Activated naive CD8-positive, alpha-beta T cell (primary cell): ENCODE measurements around the gene DBR1.

Experiments used
- H3K27ac Mint-ChIP-seq: one replicate; pipeline ENCODE4 v1.8.0; 2021; ENCODE audit warnings: mixed read lengths
- H3K27me3 Mint-ChIP-seq: one replicate; pipeline ENCODE4 v1.8.0; 2021; ENCODE audit warnings: mixed read lengths
- H3K36me3 Mint-ChIP-seq: one replicate; pipeline ENCODE4 v1.8.0; 2021; ENCODE audit warnings: mixed read lengths
- H3K4me1 Mint-ChIP-seq: one replicate; pipeline ENCODE4 v1.8.0; 2021; ENCODE audit warnings: low read depth, mixed read lengths
- H3K4me3 Mint-ChIP-seq: one replicate; pipeline ENCODE4 v1.8.0; 2021; ENCODE audit warnings: mild to moderate bottlenecking, mixed read lengths
- H3K9me3 Mint-ChIP-seq: one replicate; pipeline ENCODE4 v1.8.0; 2021; ENCODE audit warnings: low read depth, mixed read lengths

DBR1 gene, protein sequence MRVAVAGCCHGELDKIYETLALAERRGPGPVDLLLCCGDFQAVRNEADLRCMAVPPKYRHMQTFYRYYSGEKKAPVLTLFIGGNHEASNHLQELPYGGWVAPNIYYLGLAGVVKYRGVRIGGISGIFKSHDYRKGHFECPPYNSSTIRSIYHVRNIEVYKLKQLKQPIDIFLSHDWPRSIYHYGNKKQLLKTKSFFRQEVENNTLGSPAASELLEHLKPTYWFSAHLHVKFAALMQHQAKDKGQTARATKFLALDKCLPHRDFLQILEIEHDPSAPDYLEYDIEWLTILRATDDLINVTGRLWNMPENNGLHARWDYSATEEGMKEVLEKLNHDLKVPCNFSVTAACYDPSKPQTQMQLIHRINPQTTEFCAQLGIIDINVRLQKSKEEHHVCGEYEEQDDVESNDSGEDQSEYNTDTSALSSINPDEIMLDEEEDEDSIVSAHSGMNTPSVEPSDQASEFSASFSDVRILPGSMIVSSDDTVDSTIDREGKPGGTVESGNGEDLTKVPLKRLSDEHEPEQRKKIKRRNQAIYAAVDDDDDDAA

DNA sequence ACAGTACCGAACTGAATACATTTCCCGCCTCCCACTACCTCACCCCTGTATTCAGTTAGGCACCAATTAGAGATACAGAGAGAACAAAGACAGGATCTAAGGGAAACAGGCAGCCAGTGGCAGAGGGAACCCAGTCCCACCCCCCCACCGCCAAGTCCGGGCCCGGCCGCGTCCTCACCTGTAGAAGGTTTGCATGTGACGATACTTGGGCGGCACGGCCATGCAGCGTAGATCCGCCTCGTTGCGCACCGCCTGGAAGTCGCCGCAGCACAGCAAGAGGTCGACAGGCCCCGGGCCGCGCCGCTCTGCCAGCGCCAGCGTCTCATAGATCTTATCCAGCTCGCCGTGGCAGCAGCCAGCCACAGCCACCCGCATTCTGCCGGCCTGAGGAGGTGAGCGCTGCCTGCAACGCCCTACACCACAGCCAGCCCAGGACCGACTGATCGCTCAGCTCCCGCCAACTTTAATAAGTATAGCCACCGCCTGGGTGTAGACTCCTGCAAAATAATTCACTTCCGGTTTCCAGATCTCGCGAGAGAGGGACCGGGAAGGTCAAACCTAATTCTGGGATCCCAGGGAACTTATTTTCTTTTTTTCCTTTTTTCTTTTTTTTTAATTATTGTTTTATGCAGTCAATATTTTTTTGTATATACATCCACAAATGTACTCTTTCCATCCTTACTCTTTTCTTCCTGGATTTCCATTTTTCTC is at the start of gene DBR1:
DBR1 (minus strand) TSS at position 501 of the 711 bp plus-strand sequence; CDS start at position 375, 126 bp downstream.
- no peaks in the 10 kb centered on the region for H3K27me3 Mint-ChIP-seq
- H3K4me1 Mint-ChIP-seq = peaks cover 37% of the 10 kb centered on the region
- H3K36me3 Mint-ChIP-seq = no peaks in the 10 kb centered on the region

DNA sequence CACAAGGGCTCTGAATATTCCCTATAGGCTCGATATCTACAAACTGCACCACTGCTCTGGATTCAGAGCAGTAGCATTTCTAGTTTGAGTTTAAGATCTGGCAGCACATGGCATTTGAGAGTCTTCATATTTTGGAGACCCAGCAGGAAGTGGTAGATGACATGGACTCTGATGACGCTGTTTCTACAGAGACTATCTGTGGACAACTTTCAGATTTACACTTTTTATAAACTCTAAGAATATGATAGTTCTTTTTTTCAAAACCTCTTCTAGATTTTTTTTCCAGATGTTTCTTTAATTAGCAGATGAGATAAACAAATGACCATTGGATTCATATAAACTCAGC is 48.2 kb upstream of the DBR1 start:
- Mint-ChIP-seq H3K27me3 (no peaks in the 10 kb centered on the region), H3K4me3 (no peak overlapping the region), H3K4me1 (peaks cover 43% of the 10 kb centered on the region), H3K9me3 (no peaks in the 10 kb centered on the region), H3K27ac (peak overlapping the region; percentile 50), H3K36me3 (peaks cover 23% of the 10 kb centered on the region)

More for the DNA sequence above, at the start of gene DBR1:
- Mint-ChIP-seq H3K4me3 (peak within 1 kb of the TSS; percentile 98), H3K27ac (peak within 1 kb of the TSS; percentile 99), H3K9me3 (no peaks in the 10 kb centered on the region)

DNA sequence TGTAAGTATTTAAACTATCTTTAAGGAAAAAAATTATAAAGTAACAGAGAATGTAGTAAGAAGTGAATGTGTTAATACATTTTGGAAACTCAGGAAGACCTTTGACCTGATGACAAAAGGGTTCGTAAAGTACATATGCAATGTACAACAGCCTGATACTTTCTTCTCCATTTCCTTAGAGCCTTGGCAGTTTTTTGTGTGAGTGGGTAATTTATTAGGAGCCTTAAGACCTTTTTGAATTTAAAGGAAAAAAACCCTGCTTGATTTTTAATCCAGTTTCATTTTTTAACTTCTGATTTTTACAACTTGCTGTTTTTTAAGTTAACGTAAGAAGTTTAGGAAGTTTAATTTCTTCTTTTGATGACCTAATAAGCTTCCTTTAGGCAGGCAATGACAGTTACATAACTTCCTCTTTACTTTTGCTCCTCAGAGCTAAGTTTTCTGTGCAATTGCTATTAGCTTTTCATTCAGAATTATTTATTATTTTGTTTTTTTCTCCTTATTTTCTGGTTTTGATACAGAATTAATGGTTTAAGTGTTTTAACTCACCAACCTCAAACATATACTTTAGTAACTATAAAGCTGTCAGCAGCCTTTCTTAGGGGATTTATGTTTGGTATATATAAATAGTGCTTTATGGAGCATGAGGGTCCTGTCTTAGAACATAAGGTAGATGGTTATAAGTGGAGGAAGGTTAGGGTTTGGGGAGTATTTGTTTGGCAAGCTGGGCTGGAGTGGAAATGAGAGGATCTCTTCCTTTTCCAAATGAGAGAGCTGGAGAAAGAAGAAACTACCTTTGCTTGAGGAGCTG is 47.6 kb upstream of the DBR1 start:
- Mint-ChIP-seq H3K4me1 (peaks cover 46% of the 10 kb centered on the region), H3K9me3 (no peaks in the 10 kb centered on the region), H3K27me3 (no peaks in the 10 kb centered on the region), H3K4me3 (no peak overlapping the region), H3K36me3 (peaks cover 23% of the 10 kb centered on the region), H3K27ac (peak overlapping the region; percentile 50)

DNA sequence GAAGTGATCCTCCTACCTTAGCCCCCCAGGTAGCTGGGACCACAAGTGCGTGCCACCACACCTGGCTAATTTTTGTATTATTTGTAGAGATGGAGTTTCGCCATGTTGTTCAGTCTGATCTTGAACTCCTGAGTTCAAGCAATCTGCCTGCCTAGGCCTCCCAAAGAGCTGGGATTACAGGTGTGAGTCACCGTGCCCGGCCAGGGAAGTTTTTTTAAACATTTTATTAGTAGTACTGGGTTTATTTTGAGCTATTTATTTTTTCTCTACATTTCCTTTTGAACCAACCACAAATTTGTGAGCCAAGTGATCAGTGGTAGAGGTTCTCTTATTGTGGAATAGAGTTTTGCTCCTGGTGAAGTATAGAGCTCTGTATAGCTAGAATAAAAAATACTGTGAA is 46.1 kb upstream of the DBR1 start:
- H3K4me1 Mint-ChIP-seq = peaks cover 55% of the 10 kb centered on the region
- no peak overlapping the region for H3K4me3 Mint-ChIP-seq
- H3K27ac Mint-ChIP-seq = no peak overlapping the region
- H3K9me3 Mint-ChIP-seq = no peaks in the 10 kb centered on the region
- H3K27me3 Mint-ChIP-seq = no peaks in the 10 kb centered on the region
- peaks cover 20% of the 10 kb centered on the region for H3K36me3 Mint-ChIP-seq

DNA sequence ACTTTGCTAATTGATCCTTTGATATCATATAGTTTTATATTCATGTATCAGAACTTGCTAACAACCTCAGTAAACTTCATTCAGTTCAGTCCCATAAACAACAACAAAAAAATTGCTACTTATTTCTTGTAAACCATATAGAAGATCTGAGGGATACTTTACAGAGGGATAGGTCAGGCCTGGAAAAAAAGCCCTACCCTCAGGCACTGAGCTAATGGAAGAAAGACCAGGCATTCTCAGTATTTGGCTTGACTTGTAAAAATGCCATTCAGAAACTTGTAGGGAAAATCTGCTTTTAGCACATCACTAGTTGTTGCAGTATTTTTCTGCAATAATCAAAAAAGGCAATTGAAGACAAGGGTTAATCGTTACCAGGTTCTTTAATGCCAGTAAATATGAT is 45.5 kb upstream of the DBR1 start:
- Mint-ChIP-seq H3K36me3 (peaks cover 17% of the 10 kb centered on the region), H3K4me3 (no peak overlapping the region), H3K4me1 (peaks cover 55% of the 10 kb centered on the region), H3K27ac (no peak overlapping the region), H3K27me3 (no peaks in the 10 kb centered on the region), H3K9me3 (no peaks in the 10 kb centered on the region)

DNA sequence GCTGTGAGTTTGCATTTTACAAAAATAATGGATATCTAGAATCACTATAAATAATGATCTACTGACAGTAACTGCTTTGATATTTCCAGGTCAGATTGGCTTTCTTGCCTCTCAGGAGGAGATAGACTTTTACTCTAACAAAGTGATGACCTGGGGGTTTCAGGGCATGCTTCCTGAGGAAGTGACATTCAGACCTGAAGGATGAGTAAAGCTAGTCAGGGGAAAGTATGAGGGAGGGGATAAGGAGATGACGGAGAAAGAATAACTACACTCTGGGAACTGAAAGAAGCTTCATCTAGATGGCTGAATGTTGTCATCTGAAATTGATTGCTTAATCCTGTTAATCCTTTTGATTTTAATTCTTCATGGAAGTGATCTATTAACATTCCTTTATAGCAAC is 44.5 kb upstream of the DBR1 start:
- Mint-ChIP-seq H3K27me3 (no peaks in the 10 kb centered on the region), H3K36me3 (peaks cover 17% of the 10 kb centered on the region), H3K9me3 (no peaks in the 10 kb centered on the region), H3K27ac (peak overlapping the region; percentile 67), H3K4me3 (no peak overlapping the region), H3K4me1 (peaks cover 57% of the 10 kb centered on the region)

DNA sequence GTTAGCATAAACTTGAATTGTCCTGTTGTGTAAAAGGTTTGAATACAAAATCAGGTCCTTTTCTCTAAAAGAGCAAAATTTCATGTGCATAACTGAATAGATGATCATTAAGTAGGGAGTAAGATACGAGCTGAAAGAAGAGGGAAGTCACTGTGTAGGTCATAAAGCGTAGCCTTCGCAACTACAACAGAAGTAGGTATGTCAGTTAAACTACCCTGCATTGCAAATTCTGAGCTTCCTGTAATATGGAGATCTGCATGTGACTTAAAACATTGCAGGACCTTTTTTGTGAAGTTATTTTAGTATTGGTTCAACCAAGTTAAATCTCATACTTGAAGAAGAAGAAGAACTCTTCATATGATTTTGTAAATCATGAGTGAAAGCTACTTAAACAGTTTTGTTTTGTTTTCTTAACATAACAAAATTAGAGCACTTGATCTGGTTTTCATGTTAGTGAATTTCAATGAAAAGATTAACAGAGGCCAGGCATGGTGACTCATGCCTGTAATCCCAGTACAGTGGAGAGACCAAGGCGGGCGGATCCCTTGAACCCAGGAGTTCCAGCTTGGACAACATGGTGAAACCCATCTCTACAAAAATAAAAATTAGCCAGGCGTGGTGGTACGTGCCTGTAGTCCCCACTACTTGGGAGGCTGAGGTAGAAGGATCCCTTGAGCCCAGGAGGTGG is 38.8 kb upstream of the DBR1 start:
- H3K27ac Mint-ChIP-seq = no peak overlapping the region

DNA sequence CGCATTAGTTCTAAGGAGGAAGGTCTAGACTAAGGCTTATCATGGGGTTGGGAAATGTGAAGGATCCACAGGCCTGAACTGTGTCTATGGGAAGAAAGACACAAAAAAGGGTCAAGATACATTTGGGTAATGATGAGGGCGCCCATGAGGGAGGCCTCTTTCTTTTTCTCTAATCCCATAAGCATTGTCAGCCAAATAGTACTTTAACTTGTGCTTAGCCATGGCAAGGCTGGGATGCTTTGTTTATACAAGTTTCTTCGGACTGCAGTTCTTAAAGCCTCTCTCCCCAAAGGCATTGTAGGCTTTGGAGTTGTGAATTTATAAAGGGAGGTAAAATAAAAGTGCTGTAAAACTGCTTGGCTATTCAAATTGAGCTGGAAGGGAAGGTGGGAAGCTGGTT is 35.8 kb upstream of the DBR1 start:
- Mint-ChIP-seq H3K4me3 (no peak overlapping the region), H3K4me1 (peaks cover 44% of the 10 kb centered on the region), H3K27ac (no peak overlapping the region), H3K36me3 (peaks cover 8% of the 10 kb centered on the region), H3K27me3 (no peaks in the 10 kb centered on the region), H3K9me3 (no peaks in the 10 kb centered on the region)

More for the DNA sequence above, 38.8 kb upstream of the DBR1 start:
- Mint-ChIP-seq H3K9me3 (no peaks in the 10 kb centered on the region), H3K27me3 (no peaks in the 10 kb centered on the region), H3K4me3 (no peak overlapping the region), H3K36me3 (peaks cover 7% of the 10 kb centered on the region), H3K4me1 (peaks cover 45% of the 10 kb centered on the region)

DNA sequence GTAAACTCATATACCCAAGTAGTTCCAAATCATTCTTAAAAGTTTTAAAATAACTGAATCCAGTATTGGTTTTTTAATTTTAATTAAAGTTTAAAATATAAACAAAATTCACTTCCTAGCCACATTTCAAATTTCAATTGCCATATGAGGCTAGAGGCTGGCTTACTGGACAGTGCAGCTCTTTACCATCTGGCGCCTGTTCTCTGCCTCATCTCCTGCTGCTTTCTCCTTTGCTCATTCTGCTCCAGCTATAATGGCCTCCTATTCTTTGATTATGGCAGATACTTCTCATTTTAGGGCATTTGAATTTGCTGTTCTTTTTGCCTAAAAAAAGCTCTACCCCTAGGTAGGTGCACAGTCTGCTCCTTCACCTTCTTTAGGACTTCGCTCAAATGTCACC is 31.5 kb upstream of the DBR1 start:
- H3K27ac Mint-ChIP-seq = no peak overlapping the region
- H3K36me3 Mint-ChIP-seq = peaks cover 8% of the 10 kb centered on the region
- H3K9me3 Mint-ChIP-seq = no peaks in the 10 kb centered on the region
- peaks cover 60% of the 10 kb centered on the region for H3K4me1 Mint-ChIP-seq
- H3K4me3 Mint-ChIP-seq = no peak overlapping the region
- no peaks in the 10 kb centered on the region for H3K27me3 Mint-ChIP-seq

DNA sequence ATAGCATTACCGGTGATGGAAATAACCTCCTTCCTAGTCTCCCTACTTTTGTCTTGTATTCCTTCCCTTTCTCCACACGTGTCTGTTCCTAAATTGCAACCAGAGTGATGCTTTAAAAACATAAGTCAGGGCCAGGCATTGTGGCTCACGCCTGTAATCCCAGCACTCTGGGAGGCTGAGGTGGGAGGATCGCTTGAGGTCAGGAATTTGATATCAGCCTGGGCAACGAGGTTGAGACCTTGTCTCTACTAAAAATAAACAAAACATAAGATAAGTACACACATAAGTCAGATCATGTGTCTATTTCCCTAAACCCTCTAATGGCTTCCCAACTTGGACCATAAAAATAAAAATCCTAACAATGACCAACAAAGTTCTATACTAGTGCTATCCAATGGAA is 30.8 kb upstream of the DBR1 start:
- no peak overlapping the region for H3K27ac Mint-ChIP-seq
- peaks cover 8% of the 10 kb centered on the region for H3K36me3 Mint-ChIP-seq
- H3K27me3 Mint-ChIP-seq = no peaks in the 10 kb centered on the region
- H3K4me1 Mint-ChIP-seq = peaks cover 61% of the 10 kb centered on the region
- H3K4me3 Mint-ChIP-seq = no peak overlapping the region
- no peaks in the 10 kb centered on the region for H3K9me3 Mint-ChIP-seq

DNA sequence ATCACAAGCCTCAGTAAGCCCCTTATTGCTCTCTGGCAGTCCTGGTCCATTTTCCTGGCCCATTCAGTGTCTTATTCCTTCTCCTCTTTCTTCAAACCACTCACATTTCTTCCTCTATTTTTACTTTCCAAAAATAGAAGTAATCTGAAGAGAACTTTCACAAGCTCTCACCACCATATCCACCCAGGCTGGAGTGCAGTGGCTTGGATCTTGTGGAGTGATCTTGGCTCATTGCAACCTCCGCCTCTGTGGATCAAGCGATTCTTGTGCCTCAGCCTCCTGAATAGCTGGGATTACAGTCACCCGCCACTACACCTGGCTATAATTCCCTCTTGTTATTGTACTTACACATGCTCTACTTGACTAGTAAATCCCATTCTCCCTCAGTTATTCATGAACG is 29.2 kb upstream of the DBR1 start:
- Mint-ChIP-seq H3K36me3 (peaks cover 12% of the 10 kb centered on the region), H3K9me3 (no peaks in the 10 kb centered on the region), H3K27ac (no peak overlapping the region), H3K4me1 (peaks cover 67% of the 10 kb centered on the region), H3K27me3 (no peaks in the 10 kb centered on the region), H3K4me3 (no peak overlapping the region)

DNA sequence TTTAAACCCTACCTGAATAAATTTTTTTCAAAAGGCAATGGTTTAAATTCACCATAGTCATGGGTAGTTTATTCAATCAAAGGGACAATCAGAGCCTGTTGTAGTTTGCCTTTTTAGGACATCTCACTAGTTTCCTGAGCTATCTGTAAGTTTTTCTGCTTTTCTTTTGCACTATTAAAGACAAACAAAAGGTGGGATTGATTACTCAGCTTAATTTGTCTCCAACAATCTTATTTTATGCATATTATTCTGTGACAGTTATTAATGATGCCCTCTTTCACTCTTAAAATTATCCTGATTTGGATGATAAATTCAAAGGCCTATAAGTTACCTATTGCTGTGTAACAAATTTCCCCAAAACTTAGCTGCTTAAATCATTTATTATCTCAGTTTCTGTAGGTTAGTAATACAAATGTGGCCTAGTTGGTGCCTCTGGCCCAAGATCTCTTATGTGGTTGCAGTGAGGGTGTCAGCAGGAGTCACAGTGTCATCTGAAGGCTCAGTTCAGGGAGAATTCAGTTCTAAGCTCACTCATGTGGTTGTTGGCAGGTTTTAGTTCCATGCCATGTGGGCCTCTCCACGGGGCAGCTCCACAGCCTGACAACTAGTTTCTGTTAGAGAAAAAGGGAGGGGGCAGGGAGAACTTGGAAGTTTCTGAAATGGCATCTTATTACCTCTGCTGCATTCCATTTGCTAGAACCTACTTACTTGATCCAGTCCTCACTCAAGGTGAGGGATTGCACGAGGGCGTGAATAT is 28.4 kb upstream of the DBR1 start:
- Mint-ChIP-seq H3K4me3 (no peak overlapping the region), H3K9me3 (no peaks in the 10 kb centered on the region), H3K27me3 (no peaks in the 10 kb centered on the region), H3K36me3 (peaks cover 13% of the 10 kb centered on the region), H3K27ac (no peak overlapping the region), H3K4me1 (peaks cover 64% of the 10 kb centered on the region)

DNA sequence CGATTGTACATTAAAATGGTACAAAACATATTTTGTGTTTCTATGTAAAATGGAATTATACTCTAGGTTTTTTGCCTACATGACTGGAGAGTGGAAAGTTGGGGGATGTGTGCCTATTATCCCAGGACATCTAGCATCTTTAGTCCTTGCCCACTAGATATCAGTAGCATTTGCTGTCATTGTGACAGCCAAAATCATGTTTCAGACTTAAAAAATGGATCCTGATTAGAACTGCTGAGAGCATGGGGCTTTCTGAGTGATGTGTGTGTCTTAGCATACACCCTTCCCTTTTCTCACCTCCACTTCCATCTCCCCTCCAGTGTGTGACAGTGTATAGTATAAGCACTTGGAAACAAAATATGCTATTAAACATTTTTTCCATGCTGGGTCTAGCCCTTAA is 25.7 kb upstream of the DBR1 start:
- peaks cover 11% of the 10 kb centered on the region for H3K36me3 Mint-ChIP-seq
- peaks cover 69% of the 10 kb centered on the region for H3K4me1 Mint-ChIP-seq

DNA sequence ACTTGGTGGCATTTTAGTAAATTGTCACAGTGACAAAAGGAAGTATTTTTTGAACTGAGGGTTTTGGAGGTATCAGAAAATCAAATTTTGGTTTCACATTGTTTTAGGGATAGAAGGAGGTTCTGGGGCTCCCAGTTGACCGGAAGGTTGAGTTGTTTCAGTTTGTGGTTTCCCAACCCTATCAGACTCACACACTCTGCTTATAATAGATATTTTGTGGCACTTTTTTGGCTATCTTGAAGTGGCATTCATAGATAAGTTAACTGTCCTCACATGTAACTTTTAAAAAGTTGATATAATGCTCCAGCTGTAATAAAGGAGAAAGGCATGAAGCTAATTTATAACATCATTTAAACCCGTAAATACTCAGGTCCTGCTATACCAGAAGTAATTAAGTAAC is 25.1 kb upstream of the DBR1 start:
- Mint-ChIP-seq H3K4me1 (peaks cover 67% of the 10 kb centered on the region), H3K36me3 (peaks cover 11% of the 10 kb centered on the region), H3K9me3 (no peaks in the 10 kb centered on the region), H3K27me3 (no peaks in the 10 kb centered on the region), H3K4me3 (no peak overlapping the region), H3K27ac (no peak overlapping the region)

More for the DNA sequence above, 25.7 kb upstream of the DBR1 start:
- Mint-ChIP-seq H3K27ac (no peak overlapping the region), H3K27me3 (no peaks in the 10 kb centered on the region), H3K4me3 (no peak overlapping the region), H3K9me3 (no peaks in the 10 kb centered on the region)
